Head of caudate nucleus (tissue), 42 donors: ENCODE data around the gene QKI.

ENCODE experiments used
- DNase-seq, 42 donors: peaks; one replicate each; pipeline versions ENCODE4 v3.0.0 to v3.0.0-alpha.2; 2020 to 2021; ENCODE audit warnings: mixed read lengths in 7 of 42
- intact Hi-C: fragments of 100-400 bp; cut with DNase I; formaldehyde crosslinking; loops from one replicate; pipeline ENCODE4 v1.15.0; 2022

Gene QKI

GRCh38 chr6:163613025-163613424, 198.5 kb downstream of the QKI start:
- DNase-seq: no peak
- intact Hi-C loops: no loop called here

GRCh38 chr6:163613668-163614067, 199.2 kb downstream of the QKI start:
- intact Hi-C loops: no loop called here

DNA sequence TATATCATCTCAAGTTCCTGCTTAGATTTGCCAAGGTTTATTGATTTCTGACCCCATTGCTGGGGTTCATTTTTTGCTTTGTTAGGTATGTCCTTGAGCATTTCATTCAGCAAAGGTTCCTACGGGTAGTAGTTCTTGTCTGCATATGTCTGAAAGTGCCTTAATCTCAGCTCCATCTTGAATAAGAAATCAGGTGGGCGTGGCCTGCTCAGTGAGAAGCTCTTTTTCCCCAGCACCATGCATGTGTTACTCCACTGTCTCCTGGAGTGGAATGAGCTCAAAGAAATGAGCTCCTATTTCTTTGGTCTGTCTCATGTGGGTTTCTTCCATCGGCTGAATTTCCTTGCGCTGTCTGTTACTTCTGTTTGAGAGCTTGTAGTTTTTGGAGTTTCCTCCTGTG, 201.9 kb downstream of the QKI start:
- intact Hi-C loops: no loop called here
- DNase-seq: no peak

More at GRCh38 chr6:163613668-163614067, 199.2 kb downstream of the QKI start:
- DNase-seq: no peak

DNA sequence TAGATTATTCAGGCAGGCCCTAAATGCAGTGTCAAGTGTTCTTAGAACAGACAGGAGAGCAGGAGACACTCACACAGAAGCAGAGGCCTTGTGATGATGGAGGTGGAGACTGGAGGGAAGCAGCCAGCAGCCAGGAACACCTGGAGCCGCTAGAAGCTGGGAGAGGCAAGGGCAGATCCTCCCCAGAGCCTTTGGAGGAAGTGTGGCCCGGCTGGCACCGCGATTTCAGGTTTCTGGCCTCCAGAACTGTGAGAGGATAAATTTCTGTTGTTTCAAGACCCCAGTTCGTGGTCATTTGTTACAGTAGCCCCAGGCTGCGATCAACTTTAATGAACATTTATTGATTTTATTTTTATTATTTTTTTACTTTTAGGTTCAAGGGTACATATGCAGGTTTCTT, 203.0 kb downstream of the QKI start:
- no peak for DNase-seq
- intact Hi-C loops: no loop called here

DNA sequence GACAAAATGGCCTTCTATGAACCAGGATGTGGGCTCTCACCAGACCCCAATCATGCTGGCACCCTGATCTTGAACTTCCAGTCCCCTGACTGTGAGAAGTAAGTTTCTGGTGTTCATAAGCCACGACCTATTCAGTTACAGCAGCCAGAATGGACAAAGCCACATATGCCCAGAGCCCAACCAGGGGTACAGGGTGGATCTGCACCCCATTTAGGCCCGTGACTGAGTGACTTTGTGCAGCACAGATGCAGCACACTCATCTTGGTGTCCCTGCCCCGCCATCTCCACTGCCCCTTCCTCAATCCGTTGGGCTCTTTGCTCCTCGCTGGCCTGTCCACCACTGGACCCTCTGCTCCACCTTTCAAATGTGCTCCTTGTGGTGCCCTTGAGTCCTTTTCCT, 205.6 kb downstream of the QKI start:
- intact Hi-C loops: no loop called here
- no peak for DNase-seq

DNA sequence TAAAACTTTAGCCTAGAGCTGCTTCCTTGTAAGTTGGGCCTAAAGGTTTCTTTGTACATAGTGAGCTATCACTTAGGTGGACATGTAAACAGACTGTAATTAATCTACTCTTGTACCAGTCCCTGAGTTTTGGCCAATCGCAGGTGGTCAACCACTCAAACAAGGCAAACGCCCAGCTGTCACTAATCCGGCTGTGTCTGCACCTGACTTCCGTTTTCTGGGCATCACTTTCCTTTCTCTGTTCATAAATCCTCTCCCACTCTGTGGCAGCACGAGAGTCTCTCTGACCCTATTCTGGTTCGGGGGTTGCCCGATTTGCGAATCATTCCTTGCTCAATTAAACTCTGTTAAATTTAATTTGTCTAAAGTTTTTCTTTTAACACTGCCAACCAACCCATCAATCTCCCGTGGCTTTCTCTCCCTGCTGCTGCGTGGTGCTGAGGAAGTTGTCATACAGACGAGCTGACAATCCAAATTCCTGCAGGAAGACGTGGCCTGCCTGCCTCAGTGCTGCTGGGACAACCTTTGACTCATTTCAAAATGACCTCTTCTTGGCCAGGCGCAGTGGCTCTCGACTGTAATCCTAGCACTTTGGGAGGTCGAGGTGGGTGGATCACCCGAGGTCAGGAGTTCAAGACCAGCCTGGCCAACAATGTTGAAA, 206.3 kb downstream of the QKI start:
- peak in 2 of 42 donors; percentile 10 to 40 for DNase-seq
- intact Hi-C loops: no loop called here

DNA sequence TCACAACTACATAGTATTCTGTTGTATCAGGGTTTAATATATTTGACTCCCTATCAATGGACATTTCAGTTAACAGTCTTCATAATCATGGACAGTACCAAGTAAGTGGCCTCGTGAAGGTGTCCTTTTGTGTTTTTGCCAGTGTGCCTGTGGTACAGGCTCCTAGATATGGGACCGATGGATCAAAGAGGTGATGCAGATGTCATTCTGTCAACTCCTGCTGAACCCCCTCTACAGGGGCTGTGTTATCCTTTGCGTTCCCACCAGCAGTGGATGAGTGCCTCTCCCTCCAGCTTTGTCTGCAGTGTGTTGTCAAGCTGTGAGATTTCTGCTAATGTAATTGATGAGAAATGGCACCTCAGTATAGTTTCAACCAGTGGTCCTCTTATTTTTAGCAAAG, 210.7 kb downstream of the QKI start:
- intact Hi-C loops: no loop called here
- no peak for DNase-seq

- DNase-seq: no peak
- intact Hi-C loops: no loop called here
Observed at GRCh38 chr6:163626073-163626867, 211.8 kb downstream of the QKI start.

DNA sequence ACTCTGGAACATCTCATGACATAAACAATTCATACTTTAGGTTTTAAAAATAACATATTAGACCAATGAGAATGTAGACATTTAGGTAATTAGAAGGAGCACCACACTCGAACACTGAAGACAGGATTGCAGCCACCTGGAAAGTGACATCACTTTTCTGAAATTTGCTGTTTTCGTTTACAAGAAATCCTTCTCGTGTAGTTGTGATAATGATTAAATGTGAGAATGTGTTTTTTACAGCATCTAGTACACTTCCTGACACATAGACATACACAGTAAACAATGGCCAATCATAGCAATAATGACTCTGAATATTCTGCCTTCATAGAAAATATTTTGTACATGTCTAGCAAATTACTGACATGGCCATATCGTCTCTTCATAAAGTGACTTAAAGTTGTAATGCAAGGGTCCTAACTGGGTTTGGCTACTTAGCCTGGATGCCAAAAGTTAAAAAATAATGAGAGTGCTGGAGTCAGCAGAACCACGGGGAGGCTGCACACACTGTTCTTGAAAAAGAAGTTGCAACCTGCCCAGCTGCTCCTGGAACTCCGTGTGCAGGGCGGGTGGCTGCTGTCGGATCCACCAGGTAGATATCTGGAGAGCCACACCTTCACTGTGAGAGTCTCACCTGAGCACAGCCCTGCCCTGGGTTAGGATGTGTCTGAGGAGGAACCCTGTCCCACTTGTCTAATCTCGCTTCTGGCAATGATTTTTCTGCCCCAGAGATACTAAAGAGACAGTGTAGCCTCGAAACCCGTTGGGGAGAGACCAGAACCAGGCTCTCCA, 212.9 kb downstream of the QKI start:
- intact Hi-C loops: no loop called here
- no peak for DNase-seq
